K562 (cell line): ENCODE data around the gene BAHD1. TPM values are rescaled to one million over a fixed set of nuclear protein-coding genes. Genes with fewer than 3 reads are reported as not detected.

Experiments used
- ATAC-seq: fragments of 200-7000 bp; cut with Tn5 transposase; 3 replicates; pipeline ENCODE4 v1.9.1; 2020; ENCODE audit warnings: moderate library complexity
- BruUV-seq: library from RNA; stranded (reverse); fragments of 400-500 nt; replicated peaks from 2 replicates; lab custom pipeline; 2021; lab: Mats Ljungman, UMichigan
- CTCF ChIA-PET: fragments of 300-600 bp; formaldehyde crosslinking; extraction: SDS; loops from one replicate; lab custom pipeline; 2021; ENCODE audit warnings: low intra/inter-chr PET ratio; lab: Yijun Ruan, JAX
- POLR2A ChIA-PET: fragments of 300-600, 350-650 bp; sonication (Branson Sonifier 250); formaldehyde crosslinking; extraction: SDS; loops from one replicate; lab custom pipeline; 2021; ENCODE audit warnings: antibody characterized with exemption, inconsistent platforms; lab: Yijun Ruan, JAX
- DNase-seq, 4 experiments: peaks; one replicate each; pipeline versions ENCODE4 v3.0.0 to v3.0.0-alpha.2; 2011 to 2018; ENCODE audit warnings: low spot score in 3 of 4, mixed read lengths in 3 of 4; ENCODE audit errors: extremely low read depth in 1 of 4
- FAIRE-seq: peaks from 2 replicates; lab custom pipeline; 2011; peaks lifted over from hg19 to GRCh38; lab: Jason Lieb, UNC
- H2AFZ ChIP-seq: 2 replicates; pipeline ENCODE4 v1.6.0; 2011; ENCODE audit warnings: low read depth, low read length, control low read depth, inconsistent platforms
- H3K27ac ChIP-seq: fragments of 200-600 bp; 3 replicates; pipeline ENCODE4 v1.8.0; 2011; ENCODE audit warnings: low read depth, mild to moderate bottlenecking, control low read depth, inconsistent platforms, low read length, moderate library complexity, mixed read lengths; ENCODE audit errors: extremely low read depth
- H3K27me3 ChIP-seq, 2 experiments: fragments of 300-600 bp in 1 of 2; 2 replicates in 1 of 2; 3 replicates in 1 of 2; pipeline versions ENCODE4 v1.6.0 to v1.8.0; 2011; ENCODE audit warnings: inconsistent platforms in 2 of 2, low read length in 2 of 2, mild to moderate bottlenecking in 1 of 2, mixed read lengths in 1 of 2, moderate library complexity in 1 of 2; ENCODE audit not compliant: control insufficient read depth in 2 of 2, insufficient read depth in 2 of 2
- H3K36me3 ChIP-seq: fragments of 300-600 bp; 3 replicates; pipeline ENCODE4 v1.8.0; 2011; ENCODE audit warnings: mild to moderate bottlenecking, low read length, inconsistent platforms; ENCODE audit not compliant: control insufficient read depth, insufficient read depth
- H3K4me1 ChIP-seq, 2 experiments: fragments of 200-600 bp in 1 of 2; replicated peaks in 1 of 2; 2 replicates in 1 of 2; 3 replicates in 1 of 2; pipeline versions ENCODE4 v1.5.1 to v1.8.0; 2011; ENCODE audit warnings: inconsistent platforms in 2 of 2, low read length in 2 of 2, mild to moderate bottlenecking in 1 of 2, mixed read lengths in 1 of 2, moderate library complexity in 1 of 2; ENCODE audit not compliant: control insufficient read depth in 2 of 2, insufficient read depth in 2 of 2
- H3K4me2 ChIP-seq: 2 replicates; pipeline ENCODE4 v1.6.1; 2011; ENCODE audit warnings: low read length, control low read depth, inconsistent platforms, mixed read lengths; ENCODE audit not compliant: insufficient read depth
- H3K4me3 ChIP-seq: fragments of 200-600 bp; sonication (generic), shearing (Covaris generic); 2 replicates; pipeline ENCODE4 v1.5.1; 2016; ENCODE audit warnings: control low read depth, inconsistent platforms
- H3K79me2 ChIP-seq: fragments of 200-600 bp; 3 replicates; pipeline ENCODE4 v1.8.0; 2011; ENCODE audit warnings: low read length, inconsistent platforms; ENCODE audit not compliant: control insufficient read depth, insufficient read depth
- H3K9ac ChIP-seq, 2 experiments: 2 replicates each; pipeline versions ENCODE4 v1.6.0 to v1.6.1; 2011; ENCODE audit warnings: low read depth in 2 of 2, low read length in 2 of 2, control low read depth in 1 of 2, inconsistent platforms in 1 of 2, mild to moderate bottlenecking in 1 of 2, mixed read lengths in 1 of 2; ENCODE audit not compliant: insufficient read depth in 1 of 2
- H3K9me1 ChIP-seq: one replicate; pipeline ENCODE4 v1.6.0; 2011; ENCODE audit warnings: inconsistent platforms, mild to moderate bottlenecking, low read length, moderate library complexity; ENCODE audit not compliant: control insufficient read depth, insufficient read depth
- H3K9me3 ChIP-seq: replicated peaks from 2 replicates; pipeline ENCODE4 v1.5.1; 2011; ENCODE audit warnings: low read depth, low read length, inconsistent platforms; ENCODE audit not compliant: control insufficient read depth, insufficient read depth
- H4K20me1 ChIP-seq: replicated peaks from 2 replicates; pipeline ENCODE4 v1.6.1; 2011; ENCODE audit warnings: low read length, inconsistent platforms, mixed read lengths; ENCODE audit not compliant: control insufficient read depth, insufficient read depth
- HMBOX1 ChIP-seq: sonication (generic); IDR thresholded peaks from 2 replicates; pipeline ENCODE4 v1.6.1; 2016
- ZNF644 ChIP-seq: fragments of 200-800 bp; sonication (Bioruptor generic); IDR thresholded peaks from 2 replicates; pipeline ENCODE4 v1.6.1; 2016; ENCODE audit warnings: low read depth, missing genetic modification characterization, missing compliant biosample characterization
- WGBS: fragments of 100-300 bp; shearing (Covaris generic); methylation state at CpG from one replicate; pipeline ENCODE4 v1.1.6; 2016; ENCODE audit warnings: low coverage, mixed read lengths; ENCODE audit not compliant: insufficient coverage; ENCODE audit errors: missing lambda C conversion rate; 5-methylcytosine and 5-hydroxymethylcytosine counted together
- in situ Hi-C: fragments of 300-500 bp; cut with MboI; formaldehyde crosslinking; loops from 4 replicates; pipeline ENCODE4 v1.15.0; 2018; ENCODE audit warnings: inconsistent platforms, mixed read lengths
- intact Hi-C: fragments of 100-400 bp; cut with micrococcal nuclease; formaldehyde crosslinking; loops from 2 replicates; pipeline ENCODE4 v1.14.2; 2022
- polyA plus RNA-seq, 8 experiments: library from polyadenylated mRNA; depleted of rRNA in 4 of 8; stranded (reverse) in 5 of 8; unstranded in 3 of 8; fragments of >200 nt; fragmentation: Nextera tagmentation in 2 of 8; fragmentation: Illumina TruSeq in 1 of 8; extraction: Ambion mirVana in 2 of 8; extraction: Trizol in 1 of 8; gene quantifications; 2 replicates each; pipeline versions ENCODE4 v1.2.1 to v1.2.3, GENCODE V29; 2011 to 2014; ENCODE audit warnings: inconsistent platforms in 1 of 8, missing spikeins in 1 of 8
- total RNA-seq, 7 experiments: library from RNA; depleted of rRNA in 6 of 7; stranded (reverse); fragments of >200 nt in 6 of 7; fragmentation: Illumina TruSeq in 2 of 7; extraction: Trizol in 2 of 7; gene quantifications; 2 replicates each; pipeline versions ENCODE4 v1.2.1 to v1.2.3, GENCODE V29; 2011 to 2021; ENCODE audit warnings: low replicate concordance in 1 of 7
- TF ChIP-seq, protein P1 (sequence below): sonication (generic); formaldehyde crosslinking; IDR thresholded peaks from 2 replicates; pipeline ENCODE4 v1.8.0; 2022; ENCODE audit warnings: missing genetic modification reagents, mild to moderate bottlenecking, moderate library complexity, borderline replicate concordance
- TF ChIP-seq, protein P2 (sequence below), 2 experiments: IDR thresholded peaks; 2 replicates each; pipeline ENCODE4 v1.6.1; 2012; ENCODE audit warnings: improper control_type of control experiment in 2 of 2, low read depth in 2 of 2, low read length in 2 of 2, borderline replicate concordance in 1 of 2

Gene BAHD1
- total and polyA plus RNA-seq, 9 of the 15 experiments (the other 6 are each of a cell fraction or from before 2014, with no cell fraction given): 0.55 to 38.5 (median 11.5) TPM

- ChIA-PET CTCF (no interaction called here), POLR2A (interaction anchor here (0.6 to 9.5 kb wide), 10 partner anchors 8 to 431 kb away, joined by 3 to 89 read pairs (median 4); partner anchors contain the start of genes BAHD1 and CHST14)
- WGBS: 23% methylated on average over 2 of the region's 2 CpGs
- H3K9me1 ChIP-seq: peaks cover 20% of the 10 kb centered on the region
- H4K20me1 ChIP-seq: peaks cover 52% of the 10 kb centered on the region
- no peak overlapping the region for H3K27ac ChIP-seq
- in situ Hi-C loops (no loop called here), intact Hi-C loops (no loop called here)
- no peaks in the 10 kb centered on the region for H3K27me3 ChIP-seq
- H3K4me2 ChIP-seq: no peak overlapping the region
- ATAC-seq: peak; percentile 19
- H3K4me1 ChIP-seq: peaks cover 28 to 38% of the 10 kb centered on the region in 2 experiments
- BruUV-seq: no TSS peak
- no peak overlapping the region for H3K4me3 ChIP-seq
- no peak for DNase-seq
- peaks cover 21% of the 10 kb centered on the region; the same call in 2 of the 3 replicates for H3K36me3 ChIP-seq
- peaks cover 92% of the 10 kb centered on the region for H3K79me2 ChIP-seq
- H3K9ac ChIP-seq: peak overlapping the region in 1 of 2 experiments; percentile 24; a peak in 2 of 4 replicates
- FAIRE-seq: no peak
- peak; percentile 78 for TF ChIP-seq HMBOX1
- TF ChIP-seq ZNF644: no peak
- TF ChIP-seq, protein P1, sequence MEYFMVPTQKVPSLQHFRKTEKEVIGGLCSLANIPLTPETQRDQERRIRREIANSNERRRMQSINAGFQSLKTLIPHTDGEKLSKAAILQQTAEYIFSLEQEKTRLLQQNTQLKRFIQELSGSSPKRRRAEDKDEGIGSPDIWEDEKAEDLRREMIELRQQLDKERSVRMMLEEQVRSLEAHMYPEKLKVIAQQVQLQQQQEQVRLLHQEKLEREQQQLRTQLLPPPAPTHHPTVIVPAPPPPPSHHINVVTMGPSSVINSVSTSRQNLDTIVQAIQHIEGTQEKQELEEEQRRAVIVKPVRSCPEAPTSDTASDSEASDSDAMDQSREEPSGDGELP (CRISPR knock-in tag): peak; percentile 50; the same call in 1 of the 2 replicates
- TF ChIP-seq, protein P2, sequence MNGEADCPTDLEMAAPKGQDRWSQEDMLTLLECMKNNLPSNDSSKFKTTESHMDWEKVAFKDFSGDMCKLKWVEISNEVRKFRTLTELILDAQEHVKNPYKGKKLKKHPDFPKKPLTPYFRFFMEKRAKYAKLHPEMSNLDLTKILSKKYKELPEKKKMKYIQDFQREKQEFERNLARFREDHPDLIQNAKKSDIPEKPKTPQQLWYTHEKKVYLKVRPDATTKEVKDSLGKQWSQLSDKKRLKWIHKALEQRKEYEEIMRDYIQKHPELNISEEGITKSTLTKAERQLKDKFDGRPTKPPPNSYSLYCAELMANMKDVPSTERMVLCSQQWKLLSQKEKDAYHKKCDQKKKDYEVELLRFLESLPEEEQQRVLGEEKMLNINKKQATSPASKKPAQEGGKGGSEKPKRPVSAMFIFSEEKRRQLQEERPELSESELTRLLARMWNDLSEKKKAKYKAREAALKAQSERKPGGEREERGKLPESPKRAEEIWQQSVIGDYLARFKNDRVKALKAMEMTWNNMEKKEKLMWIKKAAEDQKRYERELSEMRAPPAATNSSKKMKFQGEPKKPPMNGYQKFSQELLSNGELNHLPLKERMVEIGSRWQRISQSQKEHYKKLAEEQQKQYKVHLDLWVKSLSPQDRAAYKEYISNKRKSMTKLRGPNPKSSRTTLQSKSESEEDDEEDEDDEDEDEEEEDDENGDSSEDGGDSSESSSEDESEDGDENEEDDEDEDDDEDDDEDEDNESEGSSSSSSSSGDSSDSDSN (IDR thresholded peaks at IDR 0.05; ENCODE audit: borderline replicate concordance in 1 of 2, low read depth in 2 of 2, low read length in 2 of 2): 0 out of 4 replicates have a peak, but pooled peaks of 1 of the 2 experiments have one; percentile 21
- no peaks in the 10 kb centered on the region for H3K9me3 ChIP-seq
- no peak overlapping the region for H2AFZ ChIP-seq
These were observed 9.3 kb downstream of the BAHD1 start for GRCh38 chr15:40450047-40450446.
